HG02623 (cell line): Measurements from ENCODE around the gene FAM114A1.
"Not testable (repeated sequence)": the region's sequence is repeated elsewhere in the genome, so short reads cannot be mapped to it uniquely, and the experiment has no call there.

Experiments used
- ATAC-seq: cut with Tn5 transposase; IDR thresholded peaks from one replicate; pipeline ENCODE4 v1.9.1; 2021; ENCODE audit warnings: moderate library complexity; ENCODE audit not compliant: unreplicated experiment

FAM114A1 gene

DNA sequence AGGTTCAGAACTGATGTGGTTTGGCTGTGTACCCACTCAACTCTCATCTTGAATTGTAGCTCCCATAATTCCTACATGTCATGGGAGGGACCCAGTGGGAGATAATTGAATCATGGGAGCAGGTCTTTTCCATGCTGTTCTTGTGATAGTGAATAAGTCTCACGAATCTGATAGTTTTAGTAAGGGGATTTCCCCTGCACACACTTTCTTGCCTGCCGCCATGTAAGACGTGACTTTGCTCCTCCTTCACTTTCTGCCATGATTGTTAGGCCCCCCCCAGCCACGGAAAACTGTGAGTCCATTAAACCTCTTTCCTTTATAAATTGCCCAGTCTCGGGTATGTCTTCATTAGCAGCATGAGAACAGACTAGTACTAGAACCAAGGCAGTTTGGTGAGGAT is 91.6 kb downstream of the FAM114A1 start:
- not testable (repeated sequence) for ATAC-seq

- no peak for ATAC-seq
Observed at GRCh38 chr4:38964942-38965775, 97.6 kb downstream of the FAM114A1 start.

DNA sequence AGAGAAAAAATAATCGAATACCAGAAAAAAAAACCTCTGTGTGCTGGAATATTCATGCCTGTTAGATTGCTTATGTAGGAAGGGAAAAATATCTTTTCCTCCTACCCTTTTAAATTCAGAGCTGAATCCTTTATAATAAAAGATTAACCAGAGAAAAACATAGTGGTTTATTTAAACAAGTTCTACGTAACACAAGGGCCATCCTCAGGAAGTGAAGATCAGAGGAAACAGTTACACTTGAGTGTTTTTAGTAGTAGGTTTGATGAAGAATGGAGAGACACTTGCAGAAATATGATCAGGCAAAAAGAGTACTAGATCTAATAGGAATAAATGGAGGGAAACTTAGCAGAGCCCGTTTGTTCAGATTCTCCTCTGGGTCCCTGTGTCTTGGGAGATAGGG is 98.3 kb downstream of the FAM114A1 start:
- no peak for ATAC-seq

DNA sequence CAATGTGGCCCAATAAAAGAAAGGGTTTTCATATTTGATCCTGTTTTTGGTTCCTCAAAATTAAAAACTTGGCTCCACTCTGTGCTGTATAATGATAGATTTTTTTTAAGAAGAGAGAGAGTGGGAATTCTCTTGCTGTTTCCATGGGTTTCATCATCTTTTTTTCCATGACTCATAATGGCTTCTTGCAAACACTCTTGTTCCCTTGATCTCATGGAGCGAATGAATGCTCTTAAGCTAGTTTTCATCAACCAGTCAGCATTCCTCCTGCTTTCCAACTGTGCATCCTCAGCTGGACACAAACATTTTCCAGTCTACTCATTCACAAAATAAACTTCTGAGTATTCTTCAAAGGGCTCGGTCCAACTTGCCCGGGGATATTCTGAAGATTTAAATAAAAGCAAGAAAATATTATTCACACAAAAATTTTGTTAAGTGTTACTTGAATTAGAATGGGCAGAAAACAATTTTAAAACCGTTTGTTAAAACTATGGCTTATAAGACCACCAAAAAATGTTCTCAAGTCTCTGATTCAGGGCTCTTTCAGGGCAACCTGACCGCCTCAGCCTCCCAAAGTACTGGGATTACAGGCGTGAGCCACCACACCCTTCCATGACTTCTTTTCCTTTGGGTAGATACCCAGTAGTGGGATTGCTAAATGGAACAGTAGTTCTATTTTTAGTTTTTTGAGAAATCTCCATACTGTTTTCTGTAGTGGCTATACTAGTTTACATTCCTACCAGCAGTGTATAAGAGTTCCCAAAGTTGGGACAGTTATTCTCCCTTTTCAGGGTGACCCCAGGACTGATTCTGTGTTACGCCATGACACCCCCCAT is 99.9 kb downstream of the FAM114A1 start:
- ATAC-seq, result no peak

GRCh38 chr4:38968668-38969067 is 101.1 kb downstream of the FAM114A1 start:
- ATAC-seq, result no peak

- ATAC-seq, result no peak
Observed at GRCh38 chr4:38976308-38976707, 108.7 kb downstream of the FAM114A1 start.

GRCh38 chr4:38979081-38979480 is 111.5 kb downstream of the FAM114A1 start:
- ATAC-seq, result no peak

- ATAC-seq, result no peak
Observed at GRCh38 chr4:38979511-38980230, 112.1 kb downstream of the FAM114A1 start.

DNA sequence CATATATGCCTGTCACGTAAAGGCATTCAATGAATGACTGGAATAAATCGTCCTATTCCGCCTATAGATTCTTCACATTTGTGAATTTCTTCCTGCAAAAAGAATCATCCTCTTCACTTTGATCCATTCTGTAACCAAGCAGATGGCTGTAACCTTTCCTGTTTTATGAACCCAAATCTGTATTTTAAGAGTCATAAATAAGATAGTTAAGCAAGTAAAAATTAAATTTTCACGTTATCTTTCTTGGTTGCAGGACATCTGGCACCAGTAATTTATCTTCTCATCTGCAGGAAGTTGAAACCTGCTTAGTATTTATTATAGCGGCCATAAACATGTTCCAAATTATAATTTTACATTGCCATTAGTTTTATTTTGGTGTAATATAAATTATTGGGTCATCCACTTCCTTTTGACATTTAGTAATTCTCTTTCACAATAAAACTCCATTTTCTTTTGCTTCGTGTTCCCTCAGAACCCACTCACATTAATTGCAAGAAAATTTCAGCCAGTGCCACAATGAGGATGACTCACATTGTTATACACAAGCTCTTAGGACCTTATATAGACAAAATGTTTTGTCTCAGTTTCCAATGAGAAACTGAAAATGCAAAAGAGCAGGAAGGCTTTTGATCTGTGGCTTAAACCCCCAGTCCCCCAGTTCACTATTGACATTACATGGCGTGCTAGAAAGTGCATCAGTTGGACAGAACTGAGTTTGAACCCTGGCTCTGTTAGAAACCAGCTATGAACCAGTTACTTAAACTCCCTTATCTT is 113.5 kb downstream of the FAM114A1 start:
- no peak for ATAC-seq

GRCh38 chr4:38982361-38983095 is 114.9 kb downstream of the FAM114A1 start:
- ATAC-seq, result no peak

DNA sequence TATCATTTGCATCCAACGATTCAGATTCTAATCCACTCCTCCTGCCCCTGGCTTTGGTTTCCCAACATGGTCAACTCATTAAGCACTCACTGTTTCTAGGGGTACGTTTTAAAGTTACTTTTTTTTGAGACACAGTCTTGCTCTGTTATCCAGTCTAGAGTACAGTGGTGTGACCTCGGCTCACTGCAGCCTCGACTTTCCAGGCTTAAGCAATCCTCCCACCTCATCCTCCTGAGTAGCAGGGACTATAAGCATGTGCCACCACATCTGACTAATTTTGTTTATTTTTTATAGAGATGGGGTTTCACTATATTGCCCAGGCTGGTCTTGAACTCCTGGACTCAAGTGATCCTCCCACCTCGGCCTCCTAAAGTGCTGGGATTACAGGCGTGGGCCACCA is 115.7 kb downstream of the FAM114A1 start:
- no peak for ATAC-seq

- ATAC-seq, result no peak
Observed at GRCh38 chr4:38983787-38984598, 116.4 kb downstream of the FAM114A1 start.

DNA sequence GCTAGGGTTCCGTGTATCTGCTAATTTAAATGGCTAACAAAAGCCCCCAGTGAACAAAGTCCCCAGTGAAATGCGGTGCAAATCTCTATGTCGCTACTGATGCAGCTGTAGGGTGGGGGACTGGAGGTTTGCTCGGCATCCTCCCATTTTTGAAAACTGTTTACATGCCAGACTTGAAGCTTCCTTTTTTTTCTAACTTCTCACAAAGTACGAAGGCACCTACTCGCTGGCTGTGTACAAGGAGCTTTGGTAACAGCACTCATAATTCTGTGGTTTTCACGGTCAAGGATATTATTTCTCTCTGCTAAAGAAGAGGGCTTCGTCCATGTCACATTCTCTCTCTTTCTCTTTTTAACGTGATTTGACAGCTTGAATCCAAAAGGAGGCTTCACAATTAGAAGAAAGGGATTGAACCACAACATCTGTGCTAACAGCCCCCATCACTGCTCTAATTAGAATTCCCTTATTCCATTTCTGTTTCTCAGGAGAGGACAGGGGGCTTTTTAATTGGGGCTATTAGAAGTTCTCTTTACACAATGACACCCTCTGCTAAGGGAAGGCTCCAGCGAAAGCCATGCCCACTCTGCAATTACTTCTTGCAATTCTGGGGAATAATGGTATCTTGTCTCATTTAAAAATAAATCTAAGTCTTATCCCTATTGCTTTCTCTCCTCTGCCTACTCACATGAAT is 117.9 kb downstream of the FAM114A1 start:
- no peak for ATAC-seq

DNA sequence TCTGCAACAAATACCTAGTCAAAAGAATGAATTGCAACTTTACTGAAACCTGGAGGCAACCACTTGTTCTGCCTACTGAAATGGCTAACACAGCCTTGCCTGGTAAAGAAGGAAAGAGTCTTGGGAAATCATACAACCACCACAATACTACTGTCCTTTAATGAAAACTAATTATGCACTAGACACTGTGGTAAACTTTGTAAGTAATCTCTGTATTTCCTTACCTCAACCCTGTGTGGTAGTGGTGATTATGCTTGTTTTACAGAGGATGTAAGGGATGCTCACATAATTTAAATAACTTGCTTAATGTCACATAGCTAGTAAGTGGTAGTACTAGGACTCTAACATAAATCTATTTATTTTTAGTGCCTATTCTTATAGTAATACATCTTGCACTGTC is 119.9 kb downstream of the FAM114A1 start:
- no peak for ATAC-seq

- ATAC-seq, result not testable (repeated sequence)
Observed at GRCh38 chr4:38988353-38988752, 120.7 kb downstream of the FAM114A1 start.

DNA sequence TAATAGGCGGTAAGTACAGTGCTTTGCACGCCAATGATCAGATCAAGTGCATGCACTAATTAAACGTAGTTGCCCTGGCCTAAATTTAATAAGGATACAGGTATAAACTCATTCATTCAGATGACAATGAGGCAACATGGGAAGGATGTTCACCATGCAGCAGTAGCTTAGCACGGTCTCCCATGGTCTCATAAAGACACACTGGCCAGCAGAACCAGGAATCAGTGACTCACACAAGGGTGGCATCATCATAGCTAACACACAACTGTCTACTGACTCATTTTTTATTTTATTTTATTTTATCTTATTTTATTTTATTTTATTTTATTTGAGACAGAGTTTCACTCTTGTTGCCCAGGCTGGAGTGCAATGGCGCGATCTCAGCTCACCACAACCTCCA is 121.9 kb downstream of the FAM114A1 start:
- ATAC-seq, result no peak

GRCh38 chr4:38990241-38990640 is 122.6 kb downstream of the FAM114A1 start:
- no peak for ATAC-seq

- no peak for ATAC-seq
Observed at GRCh38 chr4:38993683-38994082, 126.1 kb downstream of the FAM114A1 start.

GRCh38 chr4:38994135-38994534 is 126.5 kb downstream of the FAM114A1 start:
- ATAC-seq, result no peak
